Large intestine (tissue), 12 donors: Measurements from ENCODE around the gene FOXP1. TPM values are rescaled to one million over a fixed set of nuclear protein-coding genes. Genes with fewer than 3 reads are reported as not detected.

ENCODE experiments used
- DNase-seq, 2 donors: peaks; one replicate each; pipeline versions ENCODE4 v3.0.0 to v3.0.0-alpha.2; 2013
- H3K27ac ChIP-seq: one replicate; pipeline ENCODE4 v1.5.1; 2013; ENCODE audit warnings: low read length
- H3K27me3 ChIP-seq: 2 replicates; pipeline ENCODE4 v1.6.1; 2013; ENCODE audit warnings: low read length; ENCODE audit not compliant: control insufficient read depth, insufficient read depth
- H3K36me3 ChIP-seq: 2 replicates; pipeline ENCODE4 v1.6.1; 2013; ENCODE audit warnings: low read length; ENCODE audit not compliant: control insufficient read depth, insufficient read depth
- H3K4me1 ChIP-seq: one replicate; pipeline ENCODE4 v1.6.1; 2013; ENCODE audit warnings: low read length; ENCODE audit not compliant: control insufficient read depth, insufficient read depth
- H3K4me3 ChIP-seq: one replicate; pipeline ENCODE4 v1.5.1; 2013; ENCODE audit warnings: low read length
- H3K9me3 ChIP-seq: one replicate; pipeline ENCODE4 v1.6.1; 2013; ENCODE audit warnings: mild to moderate bottlenecking, low read depth, low read length, moderate library complexity; ENCODE audit not compliant: control insufficient read depth
- WGBS: methylation state at CpG from one replicate; pipeline ENCODE4 v1.1.5; 2013; ENCODE audit warnings: low lambda C conversion rate; ENCODE audit not compliant: insufficient coverage; 5-methylcytosine and 5-hydroxymethylcytosine counted together
- long read RNA-seq, 11 donors: transcript quantifications; one replicate each; lab custom pipeline, GENCODE V29; 2026
- polyA plus RNA-seq: library from polyadenylated mRNA; unstranded; fragments of 120-200 nt; gene quantifications from one replicate; pipeline ENCODE4 v1.2.1, GENCODE V29; 2013

Gene FOXP1
- 64.1 TPM for polyA plus RNA-seq
- long read RNA-seq, donor 1, partial matches to known transcripts, result 0 of 3 reads
- long read RNA-seq, donor 1, other reads (novel, unspliced or antisense), result 0 of 3 reads
- long read RNA-seq, donor 2, partial matches to known transcripts, result 59 of 61 reads
- long read RNA-seq, donor 2, other reads (novel, unspliced or antisense), result 0 of 61 reads
- long read RNA-seq, donor 3, result 0 reads
- long read RNA-seq, donor 4, partial matches to known transcripts, result 0 of 3 reads
- long read RNA-seq, donor 4, other reads (novel, unspliced or antisense), result 0 of 3 reads
- long read RNA-seq, donor 5, partial matches to known transcripts, result 0 of 1 reads
- long read RNA-seq, donor 5, other reads (novel, unspliced or antisense), result 0 of 1 reads
- long read RNA-seq, donor 6, partial matches to known transcripts, result 0 of 9 reads
- long read RNA-seq, donor 6, other reads (novel, unspliced or antisense), result 0 of 9 reads
- long read RNA-seq, donor 7, full-length matches to known transcripts, result 6 of 12 reads
- long read RNA-seq, donor 7, partial matches to known transcripts, result 6 of 12 reads
- long read RNA-seq, donor 7, other reads (novel, unspliced or antisense), result 0 of 12 reads
- long read RNA-seq, donor 8, transcript FOXP1-204 (2 exons, 664 nt), result major isoform, 6 of 65 reads
- long read RNA-seq, donor 8, partial matches to known transcripts, result 57 of 65 reads
- long read RNA-seq, donor 8, other reads (novel, unspliced or antisense), result 0 of 65 reads
- long read RNA-seq, donor 9, partial matches to known transcripts, result 13 of 20 reads
- long read RNA-seq, donor 9, other reads (novel, unspliced or antisense), result 0 of 20 reads
- long read RNA-seq, donor 10, transcript FOXP1-204 (2 exons, 664 nt), result major isoform, 5 of 8 reads
- long read RNA-seq, donor 10, partial matches to known transcripts, result 0 of 8 reads
- long read RNA-seq, donor 10, other reads (novel, unspliced or antisense), result 0 of 8 reads
- long read RNA-seq, donor 11, partial matches to known transcripts, result 0 of 3 reads
- long read RNA-seq, donor 11, other reads (novel, unspliced or antisense), result 0 of 3 reads

- peaks cover 5% of the 10 kb centered on the region for H3K9me3 ChIP-seq
- peaks cover 2% of the 10 kb centered on the region for H3K27me3 ChIP-seq
- peak within 1 kb of the TSS; percentile 98 for H3K27ac ChIP-seq
- no peaks in the 10 kb centered on the region for H3K4me1 ChIP-seq
- 0% methylated on average over 2 of the region's 75 CpGs for WGBS
- no peaks in the 10 kb centered on the region for H3K36me3 ChIP-seq
- peak within 1 kb of the TSS; percentile 86 for H3K4me3 ChIP-seq
- peak; percentile 72 to 90 for DNase-seq
Observed at GRCh38 chr3:71583566-71584393, at the start of gene FOXP1. FOXP1 (minus strand) TSS chr3:71583728; CDS start chr3:71198381, 385,347 bp downstream.

GRCh38 chr3:71629711-71630110 lies 46.2 kb upstream of the FOXP1 start:
- Histone ChIP-seq H3K27ac (no peak overlapping the region), H3K4me3 (no peak overlapping the region), H3K9me3 (no peaks in the 10 kb centered on the region), H3K36me3 (no peaks in the 10 kb centered on the region), H3K27me3 (no peaks in the 10 kb centered on the region), H3K4me1 (no peaks in the 10 kb centered on the region)
- no CpG with 5 or more reads among the region's 2 CpGs for WGBS
- no peak for DNase-seq

GRCh38 chr3:71629289-71629688 lies 45.8 kb upstream of the FOXP1 start:
- Histone ChIP-seq H3K27me3 (no peaks in the 10 kb centered on the region), H3K4me1 (no peaks in the 10 kb centered on the region), H3K36me3 (no peaks in the 10 kb centered on the region), H3K9me3 (no peaks in the 10 kb centered on the region), H3K27ac (no peak overlapping the region), H3K4me3 (no peak overlapping the region)
- DNase-seq, result no peak
- WGBS, result 20% methylated on average over 1 of the region's 8 CpGs

- Histone ChIP-seq H3K4me1 (no peaks in the 10 kb centered on the region), H3K4me3 (no peak overlapping the region), H3K27ac (no peak overlapping the region), H3K27me3 (no peaks in the 10 kb centered on the region), H3K9me3 (no peaks in the 10 kb centered on the region), H3K36me3 (no peaks in the 10 kb centered on the region)
- no peak for DNase-seq
- WGBS, result 93% methylated on average over 3 of the region's 6 CpGs
Observed at GRCh38 chr3:71628522-71628921, 45.0 kb upstream of the FOXP1 start.

- Histone ChIP-seq H3K4me3 (no peak overlapping the region), H3K9me3 (no peaks in the 10 kb centered on the region), H3K4me1 (no peaks in the 10 kb centered on the region), H3K36me3 (no peaks in the 10 kb centered on the region), H3K27me3 (no peaks in the 10 kb centered on the region), H3K27ac (no peak overlapping the region)
- DNase-seq, result no peak
Observed at GRCh38 chr3:71625676-71626075, 42.1 kb upstream of the FOXP1 start.

GRCh38 chr3:71621825-71622537 lies 38.5 kb upstream of the FOXP1 start:
- no peaks in the 10 kb centered on the region for H3K27me3 ChIP-seq
- no peaks in the 10 kb centered on the region for H3K4me1 ChIP-seq
- no peak overlapping the region for H3K27ac ChIP-seq
- H3K36me3 ChIP-seq, result no peaks in the 10 kb centered on the region
- H3K9me3 ChIP-seq, result no peaks in the 10 kb centered on the region
- DNase-seq, result no peak
- no peak overlapping the region for H3K4me3 ChIP-seq
- 100% methylated on average over 1 of the region's 9 CpGs for WGBS

GRCh38 chr3:71618538-71618937 lies 35.0 kb upstream of the FOXP1 start:
- Histone ChIP-seq H3K9me3 (no peaks in the 10 kb centered on the region), H3K36me3 (no peaks in the 10 kb centered on the region), H3K27me3 (no peaks in the 10 kb centered on the region), H3K4me1 (no peaks in the 10 kb centered on the region), H3K4me3 (no peak overlapping the region), H3K27ac (no peak overlapping the region)
- WGBS, result no CpG with 5 or more reads among the region's 6 CpGs
- DNase-seq, result no peak

- WGBS, result no CpG with 5 or more reads among the region's 6 CpGs
- Histone ChIP-seq H3K27me3 (no peaks in the 10 kb centered on the region), H3K9me3 (no peaks in the 10 kb centered on the region), H3K4me3 (no peak overlapping the region), H3K27ac (no peak overlapping the region), H3K4me1 (no peaks in the 10 kb centered on the region), H3K36me3 (no peaks in the 10 kb centered on the region)
- DNase-seq, result no peak
Observed at GRCh38 chr3:71616571-71617021, 33.1 kb upstream of the FOXP1 start.

GRCh38 chr3:71614869-71615268 lies 31.3 kb upstream of the FOXP1 start:
- no peaks in the 10 kb centered on the region for H3K4me1 ChIP-seq
- WGBS, result 50% methylated on average over 1 of the region's 3 CpGs
- DNase-seq, result no peak
- H3K4me3 ChIP-seq, result no peak overlapping the region
- H3K9me3 ChIP-seq, result no peaks in the 10 kb centered on the region
- no peak overlapping the region for H3K27ac ChIP-seq
- no peaks in the 10 kb centered on the region for H3K27me3 ChIP-seq
- no peaks in the 10 kb centered on the region for H3K36me3 ChIP-seq
